ENCODE results near the gene MLLT10.
"Not testable (repeated sequence)": the region's sequence is repeated elsewhere in the genome, so short reads cannot be mapped to it uniquely, and the experiment has no call there.

The MLLT10 gene

GRCh38 chr10:21700474-21700873, 166.4 kb downstream of the MLLT10 start:
- no peak for DNase-seq (ENCODE audit: low spot score)

- no peak for DNase-seq (ENCODE audit: low spot score)
Observed at GRCh38 chr10:21702633-21703111, 168.6 kb downstream of the MLLT10 start.

- no peak for DNase-seq (ENCODE audit: low spot score)
Observed at GRCh38 chr10:21705142-21705827, 171.3 kb downstream of the MLLT10 start.

- no peak for DNase-seq (ENCODE audit: low spot score)
Observed at GRCh38 chr10:21705828-21706176, 171.8 kb downstream of the MLLT10 start.

- DNase-seq (ENCODE audit: low spot score), result no peak
Observed at GRCh38 chr10:21707498-21707897, 173.5 kb downstream of the MLLT10 start.

- DNase-seq (ENCODE audit: low spot score), result no peak
Observed at GRCh38 chr10:21712975-21713374, 178.9 kb downstream of the MLLT10 start.

- peak; percentile 66 for DNase-seq (ENCODE audit: low spot score)
Observed at GRCh38 chr10:21715531-21716195, 181.6 kb downstream of the MLLT10 start.

- not testable (repeated sequence) for DNase-seq (ENCODE audit: low spot score)
Observed at GRCh38 chr10:21717437-21718054, 183.5 kb downstream of the MLLT10 start.

GRCh38 chr10:21719502-21719901, 185.5 kb downstream of the MLLT10 start:
- no peak for DNase-seq (ENCODE audit: low spot score)

GRCh38 chr10:21720090-21720489, 186.1 kb downstream of the MLLT10 start:
- peak; percentile 52 for DNase-seq (ENCODE audit: low spot score)

GRCh38 chr10:21721000-21721665, 187.1 kb downstream of the MLLT10 start:
- no peak for DNase-seq (ENCODE audit: low spot score)

- DNase-seq (ENCODE audit: low spot score), result no peak
Observed at GRCh38 chr10:21722209-21722608, 188.2 kb downstream of the MLLT10 start.

- no peak for DNase-seq (ENCODE audit: low spot score)
Observed at GRCh38 chr10:21724020-21724589, 190.1 kb downstream of the MLLT10 start.

GRCh38 chr10:21724687-21725367, 190.8 kb downstream of the MLLT10 start:
- peak; percentile 98 for DNase-seq (ENCODE audit: low spot score)

GRCh38 chr10:21726601-21727225, 192.7 kb downstream of the MLLT10 start:
- DNase-seq (ENCODE audit: low spot score), result no peak

GRCh38 chr10:21727452-21728168, 193.6 kb downstream of the MLLT10 start:
- no peak for DNase-seq (ENCODE audit: low spot score)

GRCh38 chr10:21728618-21729017, 194.6 kb downstream of the MLLT10 start:
- DNase-seq (ENCODE audit: low spot score), result no peak

- peak; percentile 65 for DNase-seq (ENCODE audit: low spot score)
Observed at GRCh38 chr10:21732067-21732772, 198.2 kb downstream of the MLLT10 start.

- peak; percentile 20 for DNase-seq (ENCODE audit: low spot score)
Observed at GRCh38 chr10:21733710-21734109, 199.7 kb downstream of the MLLT10 start.

- no peak for DNase-seq (ENCODE audit: low spot score)
Observed at GRCh38 chr10:21737106-21737505, 203.1 kb downstream of the MLLT10 start.

Data from kidney tubule cell (primary cell).